Activated CD8-positive, alpha-beta memory T cell treated with anti-CD3 and anti-CD28 coated beads for 36 hours (primary cell): Measurements from ENCODE around the gene SF1. TPM values are rescaled to one million over a fixed set of nuclear protein-coding genes. Genes with fewer than 3 reads are reported as not detected.

Source experiments
- CTCF ChIA-PET: fragments of 350-600 bp; sonication (Branson Sonifier 250); formaldehyde crosslinking; loops from one replicate; lab custom pipeline; 2021; ENCODE audit warnings: antibody characterized with exemption; lab: Charles Lee
- POLR2A ChIA-PET: fragments of 350-600 bp; sonication (Branson Sonifier 250); formaldehyde crosslinking; loops from one replicate; lab custom pipeline; 2021; ENCODE audit warnings: antibody characterized with exemption; lab: Charles Lee
- total RNA-seq, 2 experiments: library from RNA; stranded (reverse); gene quantifications; one replicate each; pipeline ENCODE4 v1.2.3, GENCODE V29; 2021

SF1 gene
- total RNA-seq, 2 experiments from 2014 or later = 399 to 402 TPM

DNA sequence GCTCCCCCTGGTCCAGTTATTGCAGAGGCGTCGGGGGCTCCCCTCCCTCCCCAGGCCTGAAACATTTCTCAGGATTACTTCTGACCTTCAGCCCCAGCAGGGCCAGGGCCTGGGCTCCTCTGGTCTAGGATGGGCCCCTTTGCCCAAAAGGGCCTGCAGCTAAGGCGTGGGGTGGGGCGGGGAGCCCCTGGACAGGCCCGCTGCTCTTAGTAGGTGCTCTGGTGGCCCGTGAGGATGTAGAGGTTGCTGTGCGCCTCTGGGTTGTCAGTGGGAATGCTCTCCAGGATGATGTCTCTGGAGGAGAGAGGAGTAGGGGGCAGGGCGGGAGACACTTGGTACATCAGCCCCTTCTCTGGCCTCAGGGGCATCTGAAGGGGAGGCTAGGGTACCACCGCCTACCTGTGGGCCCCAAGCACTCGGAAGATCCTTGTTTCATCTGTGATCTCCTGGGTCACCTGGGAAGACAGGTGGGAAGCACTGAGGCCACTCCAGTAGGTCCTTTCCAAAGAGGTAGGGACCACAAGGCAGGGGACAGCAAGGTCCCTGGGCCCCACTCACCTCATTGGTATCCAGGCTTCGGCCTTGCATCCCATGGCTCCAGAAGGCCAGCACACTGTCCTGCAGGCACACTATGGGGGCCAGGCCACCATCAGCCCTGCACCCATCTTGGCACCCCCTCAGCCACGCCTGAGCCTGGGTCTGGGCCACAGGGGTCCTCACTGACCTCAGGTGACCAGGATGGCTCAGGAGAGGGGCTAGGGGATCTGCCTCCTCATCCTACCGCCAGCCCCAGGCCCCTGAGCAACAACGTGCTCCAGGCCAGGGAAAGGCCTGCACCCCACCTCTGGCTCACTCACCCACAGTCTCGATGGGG is 11.2 kb upstream of the SF1 start:
- ChIA-PET CTCF (no interaction called here), POLR2A (no interaction called here)

DNA sequence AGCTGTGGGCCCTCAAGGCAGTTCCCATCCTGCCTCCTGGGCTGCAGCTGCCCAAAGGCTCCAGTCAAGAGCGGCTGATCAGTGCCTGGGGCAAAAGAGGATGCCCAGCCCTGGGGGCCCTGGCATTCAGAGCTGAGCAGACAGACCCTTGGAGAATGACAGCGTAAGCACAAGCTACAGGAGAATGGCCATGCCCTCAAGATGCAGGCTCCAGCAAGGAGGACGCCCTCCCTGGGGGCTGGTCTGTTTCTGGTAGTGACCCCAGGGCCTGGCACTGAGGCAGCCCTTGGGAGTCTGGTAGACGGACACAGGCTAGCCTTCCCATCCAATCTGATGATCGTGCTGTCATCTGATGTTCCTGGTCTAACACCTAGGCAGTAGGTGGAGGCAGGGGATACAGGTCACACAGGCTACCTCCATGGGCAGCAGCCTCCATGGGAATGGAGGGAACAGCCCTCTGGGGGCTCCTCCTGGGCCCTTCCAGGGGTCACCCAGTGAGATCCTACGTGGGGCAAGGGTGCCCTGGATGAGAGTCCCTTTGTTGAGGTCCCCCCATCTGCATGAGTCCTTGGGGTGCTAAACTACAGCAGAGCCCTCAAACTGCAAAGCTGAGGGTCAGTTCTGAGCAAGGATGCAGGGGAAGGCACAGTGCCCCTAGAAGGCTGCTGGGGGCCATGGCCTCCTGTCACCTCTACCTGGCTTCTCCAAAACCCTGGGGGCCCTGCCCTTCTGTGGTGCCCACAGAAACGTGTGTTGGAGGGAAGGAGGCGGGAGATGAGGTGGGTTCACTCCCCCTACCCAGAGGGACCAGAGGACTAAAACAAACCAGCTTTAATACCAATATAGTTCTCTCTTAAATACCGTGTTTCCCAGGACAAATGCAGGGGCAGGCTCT is 10.2 kb upstream of the SF1 start:
- POLR2A ChIA-PET = no interaction called here
- CTCF ChIA-PET = interaction anchor here (0.9 to 1.0 kb wide), 2 partner anchors 22 to 100 kb away, joined by 3 to 4 read pairs; no protein-coding TSS in a partner anchor

DNA sequence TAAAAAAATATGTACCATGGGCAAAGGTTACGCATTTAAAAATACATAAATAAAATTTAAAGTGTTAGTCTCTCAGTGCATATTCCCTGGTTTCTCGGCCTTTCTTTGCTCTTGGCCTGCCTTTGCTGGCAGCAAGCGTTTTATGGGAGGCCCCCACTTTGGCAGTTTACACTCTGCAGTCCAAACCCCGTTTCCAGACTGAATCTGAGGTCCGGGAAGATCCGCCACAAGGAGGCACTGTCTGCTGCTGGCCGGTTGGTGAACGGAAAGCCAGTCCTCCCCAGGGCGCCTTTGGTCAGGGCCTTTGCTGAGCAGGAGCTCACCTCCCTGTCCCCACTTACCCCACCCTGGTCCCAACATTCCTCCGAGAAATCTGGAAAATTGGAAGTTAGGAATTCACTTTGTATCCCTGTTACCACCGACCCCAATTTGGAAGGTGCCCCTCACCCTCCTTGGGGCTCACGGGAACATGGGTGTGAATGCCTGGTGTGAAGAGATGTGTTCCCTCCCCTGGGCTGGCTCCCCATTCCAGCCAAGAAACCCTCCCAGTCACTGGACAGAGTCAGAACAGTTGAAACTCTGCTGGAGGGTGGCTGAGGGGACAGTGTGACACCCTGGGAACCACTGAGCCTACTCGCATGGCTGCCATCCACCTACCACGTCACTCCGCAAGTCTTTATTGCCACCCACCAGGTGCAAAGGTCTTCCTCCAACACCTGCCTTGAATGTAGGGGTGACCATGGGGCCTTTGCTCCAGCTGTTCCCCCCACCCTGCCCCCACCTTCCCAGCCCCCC is 9.4 kb upstream of the SF1 start:
- POLR2A ChIA-PET = no interaction called here
- CTCF ChIA-PET = interaction anchor here (0.9 to 1.0 kb wide), 2 partner anchors 23 to 101 kb away, joined by 3 to 4 read pairs; no protein-coding TSS in a partner anchor

DNA sequence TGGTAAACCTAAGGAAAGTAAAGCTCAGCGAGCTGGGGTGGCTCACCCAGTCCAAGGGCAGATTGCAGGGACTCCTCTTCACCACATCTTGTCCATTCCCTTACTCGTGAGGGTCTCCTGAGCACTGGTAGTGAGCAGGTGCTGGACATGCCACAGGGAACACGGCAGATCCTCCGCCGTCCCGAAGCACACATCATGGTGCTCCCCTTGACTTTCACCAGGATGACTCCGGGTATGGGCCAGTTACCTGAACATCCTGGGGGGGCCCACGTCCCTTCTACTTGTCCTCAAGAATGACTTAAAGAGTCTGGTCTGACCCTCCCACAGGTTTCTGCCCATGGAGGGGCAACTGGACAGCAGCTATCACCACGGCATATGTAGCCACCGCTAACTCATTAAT is 8.0 kb upstream of the SF1 start:
- ChIA-PET POLR2A (interaction anchor here (0.7 to 1.2 kb wide), 2 partner anchors 10 to 127 kb away, joined by 3 to 6 read pairs; no protein-coding TSS in a partner anchor), CTCF (interaction anchor here (0.5 to 1.2 kb wide), 3 partner anchors 12 to 71 kb away, joined by 3 read pairs; no protein-coding TSS in a partner anchor)

DNA sequence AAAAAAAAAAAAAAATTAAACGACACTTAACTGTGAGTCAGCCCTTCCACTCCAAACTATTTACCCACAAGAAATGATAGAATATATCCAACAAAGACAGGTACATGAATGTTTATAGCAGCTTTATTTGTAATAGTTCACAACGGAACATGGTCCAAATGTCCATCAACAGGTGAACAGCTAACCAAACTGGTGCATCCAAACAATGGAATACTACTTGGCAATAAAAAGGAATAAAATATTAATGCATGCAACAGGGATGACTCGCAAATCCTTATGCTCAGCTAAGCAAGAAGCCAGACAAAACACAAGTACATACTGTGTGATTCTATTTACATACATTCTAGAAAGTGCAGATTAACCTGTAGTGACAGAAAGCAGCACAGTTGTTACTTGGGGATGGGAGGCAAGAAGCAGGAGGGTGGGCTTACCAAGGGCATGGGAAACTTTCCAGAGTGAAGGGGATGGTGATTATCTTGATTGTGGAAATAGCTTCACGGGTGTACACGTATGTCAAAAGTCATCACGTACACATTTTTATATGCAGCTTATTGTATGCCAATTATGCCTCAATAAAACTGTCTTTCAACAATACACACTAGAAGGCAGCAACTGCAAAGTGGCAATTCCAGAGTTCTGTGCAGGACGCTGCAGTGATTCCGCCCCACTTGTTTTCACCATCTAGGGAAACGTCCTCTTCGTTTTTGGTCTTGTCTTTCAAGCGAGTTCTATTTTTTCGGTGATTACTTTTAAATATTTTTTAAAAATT is 6.7 kb upstream of the SF1 start:
- CTCF ChIA-PET = interaction anchor here (0.7 to 1.9 kb wide), 5 partner anchors 8 to 401 kb away, joined by 3 to 6 read pairs (median 3); partner anchors contain the start of gene MAP4K2
- POLR2A ChIA-PET = interaction anchor here (0.6 to 1.2 kb wide), 2 partner anchors 9 to 51 kb away, joined by 3 read pairs; no protein-coding TSS in a partner anchor

DNA sequence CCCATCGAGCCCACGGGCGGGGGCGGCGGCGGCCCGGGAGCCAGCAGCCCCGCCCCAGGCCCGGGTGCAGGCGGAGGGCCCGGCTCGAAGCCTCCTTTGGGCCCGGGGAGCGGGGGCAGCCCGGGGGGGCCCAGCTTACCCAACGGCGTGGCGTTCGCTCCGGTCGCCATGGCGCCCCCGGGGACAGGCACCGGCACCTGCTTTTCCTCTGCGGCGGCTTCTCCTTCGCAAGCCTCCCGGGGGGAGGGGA is 194 bp downstream of the SF1 start:
- CTCF ChIA-PET = interaction anchor here (0.9 to 2.0 kb wide), 2 partner anchors 9 to 34 kb away, joined by 3 to 9 read pairs; partner anchors contain the start of gene RASGRP2
- POLR2A ChIA-PET = interaction anchor here (0.9 to 1.4 kb wide), 6 partner anchors 14 to 571 kb away, joined by 3 to 8 read pairs (median 4); partner anchors contain the start of gene FERMT3

DNA sequence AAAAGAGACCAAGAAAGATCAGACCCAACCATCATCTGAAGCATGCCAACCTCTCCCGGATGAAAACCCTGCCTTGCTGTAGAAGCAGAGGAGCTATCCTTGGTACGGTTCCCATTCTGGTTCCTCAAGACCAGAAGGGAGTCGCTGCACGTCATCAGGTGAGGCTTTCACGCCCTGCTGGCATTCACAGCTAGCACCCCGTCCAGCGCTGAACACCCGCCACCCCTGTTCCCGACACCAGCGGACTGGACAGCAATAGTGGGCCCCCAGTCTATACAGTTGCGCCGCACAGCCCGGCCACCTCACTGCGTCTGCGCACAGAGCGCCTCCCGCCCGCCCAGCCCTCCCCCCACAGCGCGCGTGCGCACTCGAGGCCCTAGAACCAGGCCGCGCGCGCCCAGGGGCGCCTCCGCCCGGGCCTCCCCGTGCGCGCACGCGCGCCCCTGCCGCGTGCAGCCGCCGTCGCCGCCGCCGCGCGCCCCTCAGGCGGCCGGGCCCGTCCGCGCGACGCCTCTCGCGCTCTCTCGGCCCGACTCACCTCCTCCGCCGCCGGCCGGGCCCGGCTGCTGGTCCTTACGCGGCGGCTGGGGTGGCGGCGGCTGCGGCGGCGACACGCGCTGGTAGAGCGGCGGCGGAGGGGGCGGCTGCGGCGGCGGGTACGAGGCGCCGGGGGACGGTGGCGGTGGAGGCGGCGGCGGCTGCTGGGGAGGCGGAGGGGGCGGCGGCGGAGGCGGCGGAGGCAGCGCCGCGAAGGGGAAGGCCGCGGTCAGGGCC is 706 bp downstream of the SF1 start:
- CTCF ChIA-PET = interaction anchor here (0.7 to 1.3 kb wide), 3 partner anchors 9 to 33 kb away, joined by 3 to 6 read pairs (median 4); partner anchors contain the start of gene RASGRP2
- POLR2A ChIA-PET = interaction anchor here (0.6 to 1.4 kb wide), 4 partner anchors 13 to 525 kb away, joined by 3 to 8 read pairs (median 3); no protein-coding TSS in a partner anchor

DNA sequence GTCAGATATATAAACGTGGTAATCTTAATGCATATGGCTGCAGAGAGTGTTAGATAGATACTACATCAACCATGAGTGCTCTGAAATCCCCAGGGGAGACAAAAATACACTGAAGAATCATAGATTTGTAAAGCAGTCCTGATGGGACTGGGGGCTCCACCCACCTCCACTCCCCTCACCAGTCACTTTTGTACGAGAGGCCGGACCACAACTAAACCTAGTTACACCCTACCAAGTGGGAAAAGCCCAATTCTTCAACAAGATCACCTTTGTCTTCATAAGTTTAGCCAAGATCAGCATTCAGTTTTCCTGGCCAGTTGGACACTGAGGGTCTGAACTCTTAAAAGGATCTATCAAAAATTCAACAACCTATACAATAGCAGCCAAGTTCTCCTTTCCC is 1.5 kb downstream of the SF1 start:
- ChIA-PET CTCF (interaction anchor here (0.6 to 2.6 kb wide), 6 partner anchors 7 to 67 kb away, joined by 4 to 9 read pairs (median 5); partner anchors contain the start of genes CDC42BPG and RASGRP2), POLR2A (interaction anchor here (0.6 to 1.4 kb wide), 4 partner anchors 9 to 525 kb away, joined by 3 read pairs; no protein-coding TSS in a partner anchor)

DNA sequence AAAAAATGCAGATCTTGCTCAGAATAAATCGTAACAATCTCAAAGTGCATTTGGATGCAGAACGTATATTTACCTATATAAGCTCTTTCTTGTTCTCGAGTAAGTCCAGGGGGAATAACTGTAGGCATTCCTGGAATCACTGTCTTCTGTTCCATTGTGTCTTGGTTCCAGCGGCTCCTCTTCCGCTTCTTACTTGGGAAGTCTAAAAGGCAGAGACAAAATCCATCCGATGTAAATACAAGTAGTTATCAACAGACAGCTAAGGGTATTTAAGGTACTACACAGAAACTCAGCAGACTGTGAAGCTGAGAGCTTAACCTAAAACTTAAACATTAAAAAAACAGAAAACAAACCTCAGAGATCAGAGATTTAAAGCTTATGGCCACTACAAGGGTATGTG is 1.9 kb downstream of the SF1 start:
- POLR2A ChIA-PET = interaction anchor here (0.6 to 1.4 kb wide), 3 partner anchors 9 to 38 kb away, joined by 3 to 4 read pairs (median 3); no protein-coding TSS in a partner anchor
- CTCF ChIA-PET = interaction anchor here (0.6 to 2.6 kb wide), 4 partner anchors 8 to 68 kb away, joined by 4 to 9 read pairs (median 6); partner anchors contain the start of gene CDC42BPG

DNA sequence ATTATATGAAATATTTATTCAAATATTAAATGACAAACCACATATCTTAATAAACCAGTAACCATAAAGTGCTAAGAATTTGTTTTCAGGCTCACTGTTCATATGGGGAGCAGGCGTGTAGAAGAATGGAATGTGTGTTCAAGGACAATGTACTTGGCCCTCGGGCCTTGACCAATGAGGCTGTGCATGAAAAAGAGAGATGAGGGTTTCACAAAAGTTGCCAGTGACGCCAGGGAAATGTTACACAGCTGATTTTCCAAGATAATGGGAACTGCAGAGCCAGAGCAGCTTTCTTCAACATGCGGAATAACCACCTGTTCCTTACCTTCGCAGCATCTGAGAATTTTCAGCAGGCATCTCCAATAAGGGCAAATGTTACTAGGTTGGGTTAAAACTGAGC is 4.2 kb downstream of the SF1 start:
- ChIA-PET POLR2A (no interaction called here), CTCF (interaction anchor here (1.3 to 2.1 kb wide), 2 partner anchors 11 to 12 kb away, joined by 3 to 8 read pairs; no protein-coding TSS in a partner anchor)

DNA sequence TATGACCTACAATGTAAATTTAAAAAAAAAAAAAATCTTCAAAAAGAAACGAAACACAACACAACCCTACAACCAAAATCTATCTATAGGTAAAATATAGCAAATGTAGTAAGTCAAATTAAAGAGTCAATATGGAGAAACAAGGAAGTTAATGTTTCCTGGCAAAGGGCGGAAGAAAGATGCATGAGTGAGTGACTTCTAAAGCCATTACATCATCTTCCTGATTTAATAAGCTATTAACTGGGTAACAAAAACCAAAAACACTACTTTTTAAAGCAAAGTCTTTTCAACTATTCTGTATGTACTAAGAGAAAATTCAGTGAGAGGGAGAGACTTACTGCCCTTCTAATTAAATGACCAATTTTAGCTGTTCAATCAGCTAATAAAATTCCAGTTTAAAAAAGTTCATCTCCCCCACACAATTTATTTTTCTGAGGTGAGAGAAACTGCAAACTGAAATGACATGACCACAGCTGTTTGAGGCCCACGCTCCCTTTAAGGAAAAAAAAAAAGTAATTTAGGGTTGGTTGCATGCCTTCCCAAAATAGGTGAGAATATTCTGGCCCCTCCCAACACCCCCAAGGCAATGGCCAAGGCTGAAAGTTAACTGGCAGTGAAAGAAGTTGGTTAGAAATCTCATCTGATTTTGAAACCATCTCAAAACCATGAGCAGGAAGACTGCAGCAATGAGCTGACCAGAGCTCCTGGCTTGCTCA is 5.9 kb downstream of the SF1 start:
- ChIA-PET POLR2A (interaction anchor here (0.7 to 1.2 kb wide), 3 partner anchors 8 to 895 kb away, joined by 3 to 8 read pairs (median 4); no protein-coding TSS in a partner anchor), CTCF (interaction anchor here (1.0 to 1.2 kb wide), 2 partner anchors 12 to 84 kb away, joined by 4 read pairs; no protein-coding TSS in a partner anchor)

DNA sequence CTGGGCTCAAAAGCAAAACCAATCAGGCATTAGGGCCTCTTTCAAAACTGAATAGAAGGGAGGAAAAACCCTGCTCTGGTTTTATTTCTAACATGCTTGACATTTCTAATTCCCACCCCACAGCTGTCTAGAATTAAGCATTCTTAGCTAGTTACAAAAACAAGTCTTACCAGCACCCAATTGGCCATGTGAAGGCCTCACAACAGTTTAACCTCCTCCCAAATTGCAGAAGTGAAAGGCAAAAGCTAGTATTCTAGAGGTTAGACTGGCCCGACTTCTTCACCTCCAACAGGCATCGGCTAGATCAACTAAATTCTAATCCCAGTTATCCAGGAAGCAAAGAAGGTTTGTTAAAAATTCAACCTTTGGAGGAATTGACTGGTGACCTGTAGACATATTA is 6.5 kb downstream of the SF1 start:
- ChIA-PET CTCF (interaction anchor here (1.0 kb wide), 2 partner anchors 11 to 27 kb away, joined by 3 to 4 read pairs; no protein-coding TSS in a partner anchor), POLR2A (interaction anchor here (0.7 to 1.2 kb wide), 2 partner anchors 8 to 895 kb away, joined by 3 to 8 read pairs; no protein-coding TSS in a partner anchor)

DNA sequence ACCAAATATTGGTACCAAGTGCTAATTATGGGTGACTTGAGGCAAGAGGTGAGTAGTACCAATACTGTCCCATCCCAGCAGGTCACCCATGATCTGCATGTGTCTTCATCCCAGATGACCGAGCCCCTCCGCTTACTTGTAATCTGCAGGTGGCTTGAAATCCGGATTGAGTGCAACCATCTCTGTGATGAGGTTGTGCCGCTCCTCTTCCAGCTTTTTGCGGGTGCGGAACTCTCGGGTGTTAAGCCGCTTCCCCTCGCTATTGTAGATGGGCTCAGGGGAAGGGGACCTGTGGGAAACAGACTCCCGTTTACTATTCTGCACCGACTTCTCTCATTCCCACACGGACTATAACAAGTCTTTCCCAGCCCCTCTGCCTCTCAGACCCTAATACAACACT is 8.2 kb downstream of the SF1 start:
- POLR2A ChIA-PET = no interaction called here

DNA sequence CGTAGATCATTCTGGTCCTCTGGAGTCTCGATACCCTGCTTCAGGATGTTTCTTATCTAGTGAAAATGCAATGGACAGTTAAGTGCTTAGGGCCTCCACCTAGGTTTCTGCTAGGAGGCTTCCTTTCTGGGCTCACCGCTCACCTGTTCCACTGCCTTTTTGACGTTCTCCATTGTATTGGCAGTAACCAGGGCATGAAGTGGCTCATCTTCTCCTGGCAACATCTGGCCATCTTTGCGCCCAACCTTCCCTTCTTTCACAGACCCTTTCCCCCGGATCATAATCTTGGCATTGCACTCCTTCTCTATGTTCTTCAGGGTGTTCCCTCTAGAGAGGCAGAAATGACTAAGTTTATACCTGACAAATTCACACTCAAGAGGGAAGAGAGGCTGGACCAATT is 9.1 kb downstream of the SF1 start:
- POLR2A ChIA-PET = no interaction called here
- CTCF ChIA-PET = interaction anchor here (1.0 to 1.2 kb wide), 2 partner anchors 9 to 26 kb away, joined by 3 to 4 read pairs; partner anchors contain the start of gene SF1

More for the DNA sequence above, 8.2 kb downstream of the SF1 start:
- CTCF ChIA-PET = interaction anchor here (1.2 to 1.7 kb wide), 2 partner anchors 8 to 28 kb away, joined by 3 to 6 read pairs; partner anchors contain the start of gene SF1

DNA sequence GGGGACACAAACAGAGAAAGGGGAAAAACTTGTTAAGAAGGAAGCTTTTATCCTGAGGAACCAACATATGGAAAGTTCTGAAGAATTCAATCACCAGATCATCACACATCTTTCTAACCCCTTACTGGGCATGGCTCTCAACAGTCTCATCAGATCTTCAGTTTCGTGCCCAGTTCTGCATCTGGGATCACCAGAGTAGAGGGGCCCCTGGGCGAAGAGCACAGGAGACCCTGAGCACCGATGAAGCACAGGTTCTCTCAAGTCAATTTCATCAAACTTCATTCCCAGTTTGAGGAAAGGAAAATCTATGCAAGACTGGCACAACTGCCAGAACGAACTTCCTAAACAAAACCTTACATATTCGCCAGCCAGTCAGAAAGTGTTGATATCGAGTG is 10.0 kb downstream of the SF1 start:
- CTCF ChIA-PET = interaction anchor here (0.5 to 1.8 kb wide), 6 partner anchors 8 to 1903 kb away, joined by 3 to 8 read pairs (median 4); no protein-coding TSS in a partner anchor
- POLR2A ChIA-PET = no interaction called here
